Erythroblast (primary cell): ENCODE data around the gene ZFP91.
"Not testable (repeated sequence)": the region's sequence is repeated elsewhere in the genome, so short reads cannot be mapped to it uniquely, and the experiment has no call there.

ENCODE experiments used
- DNase-seq, 2 experiments: peaks; one replicate each; lab custom pipeline; 2025; lab: John Stamatoyannopoulos, UW
- GATA1 ChIP-seq: IDR thresholded peaks from 2 replicates; pipeline ENCODE4 v1.6.1; 2011; ENCODE audit warnings: low read depth, mild to moderate bottlenecking, control low read depth, low read length, moderate library complexity
- POLR2A ChIP-seq: IDR thresholded peaks from 2 replicates; pipeline ENCODE4 v1.6.1; 2011; ENCODE audit warnings: mild to moderate bottlenecking, low read length

ZFP91 gene, protein sequence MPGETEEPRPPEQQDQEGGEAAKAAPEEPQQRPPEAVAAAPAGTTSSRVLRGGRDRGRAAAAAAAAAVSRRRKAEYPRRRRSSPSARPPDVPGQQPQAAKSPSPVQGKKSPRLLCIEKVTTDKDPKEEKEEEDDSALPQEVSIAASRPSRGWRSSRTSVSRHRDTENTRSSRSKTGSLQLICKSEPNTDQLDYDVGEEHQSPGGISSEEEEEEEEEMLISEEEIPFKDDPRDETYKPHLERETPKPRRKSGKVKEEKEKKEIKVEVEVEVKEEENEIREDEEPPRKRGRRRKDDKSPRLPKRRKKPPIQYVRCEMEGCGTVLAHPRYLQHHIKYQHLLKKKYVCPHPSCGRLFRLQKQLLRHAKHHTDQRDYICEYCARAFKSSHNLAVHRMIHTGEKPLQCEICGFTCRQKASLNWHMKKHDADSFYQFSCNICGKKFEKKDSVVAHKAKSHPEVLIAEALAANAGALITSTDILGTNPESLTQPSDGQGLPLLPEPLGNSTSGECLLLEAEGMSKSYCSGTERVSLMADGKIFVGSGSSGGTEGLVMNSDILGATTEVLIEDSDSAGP

DNA sequence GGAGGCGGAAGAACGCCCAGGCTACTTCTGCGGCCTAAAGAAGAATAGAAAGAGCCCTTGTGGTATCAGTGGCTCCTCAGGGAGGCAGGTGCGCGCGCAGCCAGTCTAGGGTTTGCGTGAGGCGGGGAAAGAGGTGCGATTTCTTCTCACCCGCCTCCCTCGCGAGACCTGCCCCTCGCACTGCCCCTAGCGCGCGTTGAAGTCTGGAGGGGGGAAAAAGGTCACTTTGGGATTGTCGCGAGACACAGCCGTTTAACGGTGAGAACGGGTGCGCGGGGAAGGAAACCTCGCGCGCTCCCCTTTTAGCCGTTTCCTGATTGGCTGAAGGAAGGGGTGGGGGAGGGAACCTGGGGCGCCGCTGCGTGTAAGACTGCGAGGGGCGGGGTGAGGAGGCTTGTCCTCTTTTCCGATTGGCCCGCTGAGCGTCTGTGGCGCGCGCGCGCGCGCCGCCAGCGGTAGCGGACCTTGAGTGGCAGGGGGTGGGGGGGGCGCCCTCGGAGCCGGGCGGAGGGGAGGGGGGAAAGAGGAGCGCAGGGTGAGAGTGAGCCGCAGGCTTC is at the start of gene ZFP91:
ZFP91 (plus strand) TSS at position 429 of the 557 bp plus-strand sequence. CDS start 219 bp downstream, outside the sequence.
- TF ChIP-seq POLR2A (no peak), GATA1 (no peak)
- DNase-seq, result peak; percentile 99

DNA sequence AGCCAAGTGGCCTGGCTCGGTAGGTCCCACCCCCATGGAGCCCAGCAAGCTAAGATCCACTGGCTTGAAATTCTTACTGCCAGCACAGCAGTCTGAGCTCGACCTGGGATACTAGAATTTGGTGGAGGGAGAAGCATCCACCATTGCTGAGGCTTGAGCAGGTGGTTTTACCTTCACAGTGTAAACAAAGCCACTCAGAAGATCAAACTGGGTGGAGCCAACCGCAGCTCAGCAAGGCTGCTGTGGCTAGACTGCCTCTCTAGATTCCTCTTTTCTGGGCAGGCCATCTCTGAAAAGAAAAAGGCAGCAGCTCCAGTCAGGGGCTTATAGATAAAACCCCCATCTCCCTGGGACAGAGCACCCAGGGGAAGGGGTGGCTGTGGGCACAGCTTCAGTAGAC is 48.6 kb upstream of the ZFP91 start:
- DNase-seq, result no peak
- TF ChIP-seq POLR2A (no peak), GATA1 (no peak)

DNA sequence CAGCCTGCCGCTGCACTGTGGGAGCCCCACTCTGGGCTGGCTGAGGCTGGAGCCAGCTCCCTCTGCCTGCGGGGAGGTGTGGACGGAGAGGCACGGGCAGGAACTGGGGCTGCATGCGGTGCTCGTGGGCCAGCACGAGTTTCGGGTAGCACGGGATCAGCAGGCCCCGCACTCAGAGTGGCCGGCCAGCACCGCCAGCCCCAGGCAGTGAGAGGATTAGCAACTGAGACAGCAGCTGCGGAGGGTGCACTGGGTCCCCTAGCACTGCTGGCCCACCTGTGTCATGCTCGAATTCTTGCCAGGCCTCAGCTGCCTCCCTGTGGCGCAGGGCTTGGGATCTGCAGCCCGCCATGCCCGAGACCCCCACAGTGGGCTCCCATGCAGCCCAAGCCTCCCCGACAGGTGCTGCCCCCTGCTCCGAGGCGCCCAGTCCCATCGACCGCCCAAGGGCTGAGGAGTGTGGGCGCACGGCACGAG is 47.0 kb upstream of the ZFP91 start:
- no peak for DNase-seq
- TF ChIP-seq GATA1, result no peak
- TF ChIP-seq POLR2A, result no peak

- TF ChIP-seq POLR2A (no peak), GATA1 (no peak)
Measured at GRCh38 chr11:58546841-58547240, 32.0 kb upstream of the ZFP91 start.

GRCh38 chr11:58549644-58550043 is 29.2 kb upstream of the ZFP91 start:
- DNase-seq, result no peak
- TF ChIP-seq POLR2A (no peak), GATA1 (no peak)

More at GRCh38 chr11:58546841-58547240, 32.0 kb upstream of the ZFP91 start:
- no peak for DNase-seq

DNA sequence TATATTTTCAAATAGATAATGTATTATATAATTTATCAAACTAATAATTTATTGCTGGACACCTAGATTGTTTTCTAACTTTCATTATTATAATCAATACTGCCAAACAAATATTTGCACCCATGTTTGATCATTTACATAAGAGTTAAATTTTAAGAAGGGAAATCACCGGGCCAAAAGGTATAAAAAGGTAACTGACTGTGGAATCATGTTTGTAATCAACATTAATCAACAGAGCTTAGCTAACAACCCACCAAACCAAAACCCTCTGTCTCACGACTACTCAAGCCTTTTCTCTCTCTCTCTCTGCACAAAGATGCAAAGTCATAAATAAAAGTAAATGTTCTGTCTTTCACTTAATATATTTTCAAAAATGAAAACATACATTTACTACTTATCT is 18.0 kb upstream of the ZFP91 start:
- no peak for DNase-seq
- TF ChIP-seq POLR2A (no peak), GATA1 (no peak)

DNA sequence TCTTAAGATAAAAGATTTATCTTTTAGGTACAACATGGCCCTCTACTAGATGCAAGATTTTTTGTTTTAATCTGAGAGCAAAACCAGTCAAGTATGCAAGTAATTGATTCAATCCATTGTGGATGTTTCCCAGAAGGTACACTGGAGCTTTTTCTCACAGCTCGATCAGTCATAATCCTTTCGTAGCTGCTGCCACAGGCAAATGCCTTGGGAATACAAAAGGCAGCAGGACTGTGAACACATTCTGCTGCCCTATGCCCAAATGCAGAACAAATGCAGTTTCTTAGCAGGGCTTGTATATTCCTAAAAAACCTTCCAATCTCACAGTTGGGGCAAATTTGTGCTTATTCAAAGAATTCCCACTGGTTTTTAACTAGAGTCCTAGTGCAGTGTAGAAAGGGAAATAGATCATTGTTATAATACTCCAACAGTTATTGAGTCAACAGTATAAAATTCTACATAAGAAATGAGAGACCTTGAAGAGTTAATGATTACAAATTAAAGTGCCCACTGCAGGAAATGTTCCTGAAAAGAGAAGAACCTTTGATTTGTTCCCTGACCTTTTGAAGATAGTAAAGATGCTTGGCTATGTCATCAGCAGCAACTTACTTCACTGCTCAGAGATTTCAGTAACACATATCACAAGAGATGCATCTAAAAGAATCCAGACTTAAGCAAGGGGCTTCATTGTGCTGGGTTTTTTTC is 17.3 kb upstream of the ZFP91 start:
- DNase-seq, result no peak

DNA sequence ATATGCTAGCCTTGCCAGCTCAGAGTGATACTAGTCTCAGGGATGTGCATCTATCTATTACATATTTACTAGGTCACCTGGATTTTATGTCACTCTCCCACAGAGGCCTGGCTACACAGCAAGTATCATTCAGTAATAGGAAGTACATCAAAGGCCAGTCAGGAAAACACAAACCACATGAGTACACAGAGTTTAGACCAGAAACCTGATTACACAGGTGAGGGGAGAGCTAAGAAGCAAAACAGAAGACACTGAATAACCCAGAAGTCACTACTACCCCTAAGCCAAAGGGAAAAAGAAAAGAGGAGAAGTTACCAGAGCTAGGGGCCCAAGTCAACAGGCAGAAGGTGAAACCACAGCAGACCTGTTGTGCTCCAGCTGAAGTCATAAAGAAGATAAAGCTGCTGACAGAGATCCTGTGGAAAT is 16.5 kb upstream of the ZFP91 start:
- TF ChIP-seq GATA1, result no peak
- TF ChIP-seq POLR2A, result no peak
- DNase-seq, result no peak

More for the DNA sequence above, 17.3 kb upstream of the ZFP91 start:
- TF ChIP-seq POLR2A, result no peak
- TF ChIP-seq GATA1, result no peak

DNA sequence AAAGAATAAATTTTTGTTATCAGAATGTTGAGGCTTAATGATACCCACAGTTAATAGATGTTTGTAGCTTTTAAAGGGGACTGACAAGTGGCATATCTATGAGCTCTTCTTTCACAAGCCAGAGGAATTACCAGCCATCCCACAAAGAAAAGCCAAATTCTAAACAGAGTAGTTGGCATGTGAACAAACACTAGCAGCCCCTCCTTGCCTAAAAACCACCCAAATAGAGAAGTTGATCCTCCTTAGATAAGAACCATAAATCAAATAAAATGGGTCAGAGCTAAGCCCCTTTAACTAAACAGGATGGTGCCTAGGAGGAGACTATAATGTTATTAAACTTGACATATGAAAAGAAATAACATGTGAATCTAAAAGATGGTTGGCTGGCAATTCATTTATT is 14.6 kb upstream of the ZFP91 start:
- no peak for DNase-seq
- TF ChIP-seq GATA1 (no peak), POLR2A (no peak)

DNA sequence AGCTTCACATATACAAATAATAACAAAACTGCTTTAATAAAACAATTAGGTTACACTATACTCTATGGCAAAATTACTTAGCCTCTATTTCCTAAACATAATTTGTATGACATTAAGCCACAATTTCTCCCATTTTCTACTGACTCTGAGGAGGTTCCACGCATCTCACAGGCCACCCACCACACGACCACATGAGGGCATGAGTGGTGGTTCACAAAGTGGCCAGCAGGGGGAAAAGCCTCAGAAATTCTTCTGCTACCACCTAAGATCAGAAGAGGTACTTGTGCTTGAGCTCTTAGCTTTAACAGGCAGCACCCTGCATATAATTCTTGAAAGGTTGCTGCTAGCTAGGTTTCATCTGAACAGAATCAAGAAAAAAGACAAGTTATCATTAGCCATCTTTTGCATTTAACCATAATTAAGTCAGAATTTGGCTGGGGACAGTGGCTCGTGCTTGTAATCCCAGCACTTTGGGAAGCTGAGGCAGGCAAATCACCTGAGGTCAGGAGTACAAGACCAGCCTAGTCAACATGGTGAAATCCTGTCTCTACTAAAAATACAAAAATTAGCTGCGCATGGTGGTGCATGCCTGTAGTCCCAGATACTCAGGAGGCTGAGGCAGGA is 10.9 kb upstream of the ZFP91 start:
- peak; percentile 68 to 78 for DNase-seq

DNA sequence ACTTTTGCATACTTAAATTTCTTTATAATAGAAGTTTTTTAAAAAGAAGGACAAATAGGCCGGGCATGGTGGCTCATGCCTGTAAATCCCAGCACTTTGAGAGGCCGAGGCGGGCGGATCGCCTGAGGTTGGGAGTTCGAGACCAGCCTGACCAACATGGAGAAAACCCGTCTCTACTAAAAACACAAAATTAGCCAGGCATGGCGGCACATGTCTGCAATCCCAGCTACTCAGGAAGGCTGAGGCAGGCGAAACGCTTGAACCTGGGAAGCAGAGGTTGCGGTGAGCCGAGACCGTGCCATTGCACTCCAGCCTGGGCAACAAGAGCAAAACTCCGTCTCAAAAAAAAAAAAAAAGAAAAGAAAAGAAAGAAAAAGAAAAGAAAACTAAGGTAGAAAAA is 6.0 kb upstream of the ZFP91 start:
- not testable (repeated sequence) for DNase-seq

More for the DNA sequence above, 10.9 kb upstream of the ZFP91 start:
- no peak for TF ChIP-seq GATA1
- no peak for TF ChIP-seq POLR2A

GRCh38 chr11:58573451-58574104 is 5.3 kb upstream of the ZFP91 start:
- TF ChIP-seq POLR2A (no peak), GATA1 (no peak)
- peak in 1 of 2 experiments; percentile 53 for DNase-seq

DNA sequence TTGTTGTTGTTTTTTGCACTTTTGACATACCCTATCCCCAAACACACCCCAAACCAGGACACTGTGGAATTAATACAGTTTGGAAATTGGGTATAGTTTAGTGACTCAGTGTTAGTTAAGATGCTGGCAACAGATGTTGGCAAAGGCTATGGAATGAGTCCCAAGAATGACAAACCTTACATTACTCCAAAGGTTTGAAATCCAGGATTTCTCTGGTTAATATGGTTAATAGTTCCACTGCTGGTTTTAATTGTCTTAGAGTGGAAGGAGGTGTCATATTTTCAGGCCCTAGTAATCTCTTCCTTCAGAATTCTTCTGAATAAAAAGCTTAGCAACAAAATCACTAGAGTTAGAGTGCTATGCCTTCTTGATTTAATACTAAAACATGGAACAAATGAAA is 4.0 kb upstream of the ZFP91 start:
- DNase-seq, result no peak

More for the DNA sequence above, 4.0 kb upstream of the ZFP91 start:
- TF ChIP-seq POLR2A, result no peak
- no peak for TF ChIP-seq GATA1
